Endothelial cell of coronary artery (primary cell): ENCODE measurements around the gene ADORA1. TPM values are rescaled to one million over a fixed set of nuclear protein-coding genes. Genes with fewer than 3 reads are reported as not detected.

Source experiments
- total RNA-seq: library from RNA; depleted of rRNA; stranded (reverse); fragments of >200 nt; gene quantifications from 2 replicates; pipeline ENCODE4 v1.2.3, GENCODE V29; 2014

Gene ADORA1
- not detected in 2 replicates for total RNA-seq

DNA sequence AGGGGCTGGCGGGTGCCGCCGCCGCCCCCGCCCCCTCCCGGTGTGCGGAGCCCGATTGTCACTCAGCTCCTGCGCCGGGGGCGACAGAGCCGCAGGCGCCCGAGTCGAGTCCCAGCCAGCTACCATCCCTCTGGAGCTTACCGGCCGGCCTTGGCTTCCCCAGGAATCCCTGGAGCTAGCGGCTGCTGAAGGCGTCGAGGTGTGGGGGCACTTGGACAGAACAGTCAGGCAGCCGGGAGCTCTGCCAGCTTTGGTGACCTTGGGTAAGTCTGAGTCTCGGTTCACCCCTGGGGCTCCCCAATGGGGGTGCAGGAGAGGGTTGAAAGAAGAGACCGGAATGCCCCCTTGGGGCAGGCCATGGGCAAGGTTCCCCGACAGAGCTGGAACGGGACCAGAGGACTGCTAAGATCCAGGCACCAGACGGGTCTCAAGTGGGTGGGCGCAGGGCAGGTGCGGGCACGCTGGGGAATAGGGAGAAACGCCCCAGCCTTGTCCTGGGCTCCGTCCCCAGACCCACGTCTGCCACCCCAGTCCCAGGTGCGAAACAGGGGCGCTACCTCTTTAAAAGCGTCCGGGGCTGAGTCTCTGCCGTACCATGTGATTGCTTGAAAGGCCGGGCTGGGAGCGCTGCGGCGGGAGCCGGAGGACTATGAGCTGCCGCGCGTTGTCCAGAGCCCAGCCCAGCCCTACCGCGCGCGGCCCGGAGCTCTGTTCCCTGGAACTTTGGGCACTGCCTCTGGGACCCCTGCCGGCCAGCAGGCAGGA is at the start of gene ADORA1:
TSS of gene ADORA1 (plus strand) at position 61 of the 765 bp plus-strand sequence. CDS start 1,116 bp downstream, outside the sequence.

GRCh38 chr1:203085528-203086406 is 41.8 kb upstream of the ADORA1 start, which contains the start of gene MYOG:
Gene MYOG (minus strand): TSS chr1:203086012. CDS start chr1:203085961, 51 bp downstream.

GRCh38 chr1:203175237-203175826 is 47.8 kb downstream of the ADORA1 start, which contains the start of gene MYBPH:
Gene MYBPH (minus strand): TSS chr1:203175826. CDS start chr1:203175755, 71 bp downstream.

DNA sequence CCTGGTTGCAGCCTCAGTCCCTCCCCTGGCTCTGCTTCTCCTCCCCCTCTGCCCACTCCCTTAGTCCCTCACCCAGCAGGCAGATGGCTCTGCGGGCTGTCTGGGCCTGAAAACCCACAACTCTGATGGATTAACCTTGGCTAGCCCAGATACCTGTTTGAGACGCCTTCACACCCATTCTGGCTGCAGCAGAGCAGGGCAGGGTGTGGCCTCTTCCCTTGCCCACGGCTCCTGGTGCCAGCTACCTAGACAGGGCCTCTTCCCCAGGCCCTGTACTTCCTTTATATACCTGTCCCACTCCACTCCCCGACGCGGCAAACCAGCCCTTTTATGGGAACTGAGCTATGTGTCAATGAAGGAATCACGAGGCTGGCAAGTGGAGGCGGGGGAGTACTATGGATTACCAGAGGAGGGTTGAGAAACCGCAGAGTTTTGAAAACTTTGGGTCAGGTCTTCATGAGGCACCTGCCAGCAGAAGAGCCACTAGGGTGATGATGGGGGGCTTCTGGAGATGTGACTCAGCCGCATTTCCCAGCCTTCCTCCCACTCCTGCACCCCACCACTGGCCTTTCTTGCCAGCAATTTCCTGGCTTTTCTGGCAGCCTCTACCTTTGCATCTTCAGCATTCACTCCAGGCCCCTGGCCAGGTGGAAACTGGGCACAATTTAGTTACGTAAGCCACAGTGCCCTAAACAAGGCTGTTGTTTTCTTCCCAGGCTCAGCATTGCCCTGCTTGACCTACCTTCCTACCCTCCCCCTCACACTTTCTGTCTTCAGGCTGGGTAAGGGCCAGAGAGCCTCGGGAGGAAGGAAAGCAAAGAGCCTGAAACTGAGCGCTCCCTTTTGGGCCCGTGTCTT is 59.1 kb downstream of the ADORA1 start, which contains the start of gene CHI3L1:
TSS of gene CHI3L1 (minus strand) at position 259 of the 858 bp plus-strand sequence. CDS start at position 178, 81 bp downstream.

Other genes with a start within 250 kb of the ADORA1 start
- 8.8 and 12.1 TPM in 2 replicates for gene RABIF, start 238.6 kb upstream of the ADORA1 start, total RNA-seq
- 26.8 and 33.9 TPM in 2 replicates for gene KLHL12, start 200.5 kb upstream of the ADORA1 start, total RNA-seq
- gene ADIPOR1, start 169.4 kb upstream of the ADORA1 start, total RNA-seq = 83.7 and 104 TPM in 2 replicates
- 27.0 and 39.9 TPM in 2 replicates for gene CYB5R1, start 160.5 kb upstream of the ADORA1 start, total RNA-seq
- gene TMEM183A, start 120.4 kb upstream of the ADORA1 start, total RNA-seq = 80.8 and 101 TPM in 2 replicates
- gene PPFIA4, start 101.2 kb upstream of the ADORA1 start, total RNA-seq = 0.18 and 4.7 TPM in 2 replicates
- gene MYOG, start 41.7 kb upstream of the ADORA1 start, total RNA-seq = not detected in 2 replicates
- not detected in 2 replicates for gene MYBPH, start 48.1 kb downstream of the ADORA1 start, total RNA-seq
- gene CHI3L1, start 59.0 kb downstream of the ADORA1 start, total RNA-seq = 0.09 TPM in 1 of 2 replicates, not detected in the other
- gene CHIT1, start 101.9 kb downstream of the ADORA1 start, total RNA-seq = not detected in 2 replicates
- gene BTG2, start 177.8 kb downstream of the ADORA1 start, total RNA-seq = 33.4 and 39.1 TPM in 2 replicates
- gene FMOD, start 223.4 kb downstream of the ADORA1 start, total RNA-seq = 0.47 TPM in 1 of 2 replicates, not detected in the other